Neural cell (in vitro differentiated cells): Measurements from ENCODE around the gene CFTR.

Experiments used
- POLR2AphosphoS5 ChIP-seq: IDR thresholded peaks from 2 replicates; pipeline ENCODE4 v1.6.1; 2012
- RAD21 ChIP-seq: fragments of 450-650 bp; conservative IDR thresholded peaks from 2 replicates; pipeline ENCODE4 v1.6.1; 2014; ENCODE audit warnings: antibody characterized with exemption, mild to moderate bottlenecking, moderate library complexity
- TAF1 ChIP-seq: IDR thresholded peaks from 2 replicates; pipeline ENCODE4 v1.6.1; 2012; ENCODE audit warnings: low read depth

GRCh38 chr7:117605712-117606111 is 125.9 kb downstream of the CFTR start:
- TF ChIP-seq TAF1 (no peak), RAD21 (no peak), POLR2AphosphoS5 (no peak)
